Measurements from ENCODE around the gene GIMD1. TPM values are rescaled to one million over a fixed set of nuclear protein-coding genes. Genes with fewer than 3 reads are reported as not detected.

GIMD1 gene
- total RNA-seq, 4 donors from 2014 or later = not detected

DNA sequence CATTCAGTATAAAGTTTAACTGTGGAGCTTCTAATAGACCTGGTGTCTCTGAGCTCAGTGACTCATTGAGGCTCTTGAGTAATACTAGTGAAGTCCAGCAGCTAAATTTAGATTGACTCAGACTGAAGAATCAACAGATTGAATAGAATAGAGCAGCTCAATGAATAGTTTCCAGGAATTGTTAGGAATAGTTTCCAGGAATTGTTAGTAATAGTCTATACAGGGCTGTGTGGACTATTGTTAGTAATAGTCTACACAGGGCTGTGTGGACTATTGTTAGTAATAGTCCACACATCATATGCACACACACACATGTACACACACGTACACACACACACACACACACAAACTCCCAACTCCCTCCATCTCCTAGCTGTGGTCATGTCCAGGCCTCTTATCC lies 3.0 kb downstream of the GIMD1 start:
- H3K36me3 ChIP-seq = no peaks in the 10 kb centered on the region
- WGBS, 2 donors = 43 to 46% methylated on average over 1 of the region's 1 CpG
- H3K4me3 ChIP-seq = no peak overlapping the region
- no peak overlapping the region for H3K27ac ChIP-seq
- no peak for DNase-seq
- H3K4me1 ChIP-seq = peaks cover 0 to 7% (median 0%) of the 10 kb centered on the region in 3 donors
- peaks cover 0 to 19% (median 0%) of the 10 kb centered on the region in 4 donors for H3K27me3 ChIP-seq
- TF ChIP-seq, protein P1, sequence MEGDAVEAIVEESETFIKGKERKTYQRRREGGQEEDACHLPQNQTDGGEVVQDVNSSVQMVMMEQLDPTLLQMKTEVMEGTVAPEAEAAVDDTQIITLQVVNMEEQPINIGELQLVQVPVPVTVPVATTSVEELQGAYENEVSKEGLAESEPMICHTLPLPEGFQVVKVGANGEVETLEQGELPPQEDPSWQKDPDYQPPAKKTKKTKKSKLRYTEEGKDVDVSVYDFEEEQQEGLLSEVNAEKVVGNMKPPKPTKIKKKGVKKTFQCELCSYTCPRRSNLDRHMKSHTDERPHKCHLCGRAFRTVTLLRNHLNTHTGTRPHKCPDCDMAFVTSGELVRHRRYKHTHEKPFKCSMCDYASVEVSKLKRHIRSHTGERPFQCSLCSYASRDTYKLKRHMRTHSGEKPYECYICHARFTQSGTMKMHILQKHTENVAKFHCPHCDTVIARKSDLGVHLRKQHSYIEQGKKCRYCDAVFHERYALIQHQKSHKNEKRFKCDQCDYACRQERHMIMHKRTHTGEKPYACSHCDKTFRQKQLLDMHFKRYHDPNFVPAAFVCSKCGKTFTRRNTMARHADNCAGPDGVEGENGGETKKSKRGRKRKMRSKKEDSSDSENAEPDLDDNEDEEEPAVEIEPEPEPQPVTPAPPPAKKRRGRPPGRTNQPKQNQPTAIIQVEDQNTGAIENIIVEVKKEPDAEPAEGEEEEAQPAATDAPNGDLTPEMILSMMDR (IDR thresholded peaks at IDR 0.05) = no peak
- no peak for TF ChIP-seq POLR2A (IDR thresholded peaks at IDR 0.05)
- no peaks in the 10 kb centered on the region for H3K9me3 ChIP-seq
- intact Hi-C loops (cut with DNase I) = no loop called here

DNA sequence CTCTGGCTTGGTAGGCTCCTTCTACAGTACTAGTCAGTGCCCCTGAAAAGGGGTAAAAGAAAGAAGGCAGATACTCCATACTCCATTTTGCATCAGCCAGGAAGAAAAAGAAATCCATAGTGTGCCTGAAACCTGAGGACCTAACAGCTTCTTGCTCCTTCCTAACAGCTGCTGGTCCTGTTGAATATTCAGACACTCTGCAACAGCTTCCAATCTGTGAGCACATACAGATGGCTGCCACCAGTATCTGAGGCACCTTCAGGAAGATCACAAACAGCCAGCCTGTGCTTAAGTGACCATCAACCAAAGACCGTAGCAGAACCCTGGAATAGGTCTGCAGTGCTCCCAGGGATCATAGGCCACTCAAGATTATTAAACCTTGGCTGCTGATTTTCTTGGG lies 4.3 kb downstream of the GIMD1 start:
- TF ChIP-seq, protein P1 (IDR thresholded peaks at IDR 0.05) = no peak
- no peak for TF ChIP-seq POLR2A (IDR thresholded peaks at IDR 0.05)
- 100% methylated on average over 1 of the region's 1 CpG for whole genome bisulfite sequencing, 2 donors

DNA sequence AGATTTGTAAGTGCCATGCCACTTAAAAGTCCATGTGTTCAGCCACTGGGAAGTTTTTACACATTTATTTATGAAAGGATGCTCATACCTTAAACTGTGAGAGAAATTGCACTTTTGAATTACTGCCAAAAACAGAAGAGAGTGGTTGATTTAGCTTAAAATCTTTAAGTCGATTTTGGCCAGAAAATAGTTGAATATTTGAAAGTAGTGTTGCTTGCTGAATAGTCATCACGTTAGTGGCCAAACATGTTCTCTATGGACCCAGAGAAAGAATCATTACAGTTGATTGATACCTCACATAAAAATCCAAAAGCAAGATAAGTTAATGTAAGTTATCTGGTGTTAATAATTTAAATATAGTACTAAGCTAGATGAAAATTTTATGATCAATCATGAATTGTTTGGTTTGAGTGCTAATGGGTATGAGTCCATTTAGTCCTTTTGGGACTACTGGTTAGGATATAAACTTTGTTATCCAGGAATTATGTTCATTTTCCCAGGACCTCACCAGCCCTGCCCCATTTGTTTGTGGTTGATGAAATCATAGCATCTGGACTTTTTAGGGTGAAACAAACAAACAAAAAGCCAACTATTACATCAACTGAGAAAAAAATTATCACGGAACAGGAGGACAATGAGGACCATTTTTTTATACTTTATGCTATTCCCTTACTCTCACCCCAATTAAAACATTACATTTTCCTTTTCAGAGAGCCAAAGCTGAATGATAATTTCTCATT lies 6.3 kb downstream of the GIMD1 start:
- DNase-seq = no peak
- H3K27ac ChIP-seq = no peak overlapping the region
- 70% methylated on average over 3 of the region's 3 CpGs for WGBS, 2 donors
- no peaks in the 10 kb centered on the region for H3K36me3 ChIP-seq
- peaks cover 0 to 7% (median 0%) of the 10 kb centered on the region in 3 donors for H3K4me1 ChIP-seq
- H3K9me3 ChIP-seq = no peaks in the 10 kb centered on the region
- H3K4me3 ChIP-seq = no peak overlapping the region
- intact Hi-C loops (cut with DNase I) = no loop called here
- H3K27me3 ChIP-seq = peaks cover 0 to 7% (median 0%) of the 10 kb centered on the region in 4 donors
- TF ChIP-seq, protein P1 (IDR thresholded peaks at IDR 0.05) = no peak
- TF ChIP-seq POLR2A (IDR thresholded peaks at IDR 0.05) = no peak

More for the DNA sequence above, 4.3 kb downstream of the GIMD1 start:
- no peak for DNase-seq
- no peak overlapping the region for H3K27ac ChIP-seq
- H3K27me3 ChIP-seq = peaks cover 0 to 14% (median 0%) of the 10 kb centered on the region in 4 donors
- H3K4me3 ChIP-seq = no peak overlapping the region
- intact Hi-C loops (cut with DNase I) = no loop called here
- H3K4me1 ChIP-seq = peaks cover 0 to 7% (median 0%) of the 10 kb centered on the region in 3 donors
- no peaks in the 10 kb centered on the region for H3K9me3 ChIP-seq
- H3K36me3 ChIP-seq = no peaks in the 10 kb centered on the region

DNA sequence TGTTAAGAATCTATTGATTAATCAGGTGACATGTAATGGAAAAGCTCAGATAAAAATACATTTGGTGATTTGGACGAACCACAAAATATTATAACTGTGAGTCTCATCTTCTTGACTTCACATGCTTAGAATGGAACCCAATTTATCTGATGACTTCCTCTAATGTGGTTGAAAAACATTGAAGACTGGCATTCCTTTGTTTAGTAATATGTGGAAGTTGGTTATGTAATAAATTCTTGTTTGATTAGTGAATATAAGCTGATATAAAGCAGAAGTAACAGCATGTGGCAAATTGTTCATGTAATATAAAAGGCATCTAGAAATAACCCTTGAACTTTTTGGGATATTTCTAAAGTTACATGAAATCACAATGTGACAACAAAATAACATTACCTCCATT lies 9.7 kb downstream of the GIMD1 start:
- DNase-seq = no peak
- WGBS, 2 donors = 64 to 73% methylated on average over 1 of the region's 1 CpG
- Histone ChIP-seq H3K4me1 (no peaks in the 10 kb centered on the region), H3K27ac (no peak overlapping the region), H3K9me3 (no peaks in the 10 kb centered on the region), H3K4me3 (no peak overlapping the region), H3K27me3 (no peaks in the 10 kb centered on the region), H3K36me3 (no peaks in the 10 kb centered on the region)
- no peak for TF ChIP-seq POLR2A (IDR thresholded peaks at IDR 0.05)
- TF ChIP-seq, protein P1 (IDR thresholded peaks at IDR 0.05) = no peak
- intact Hi-C loops (cut with DNase I) = no loop called here

DNA sequence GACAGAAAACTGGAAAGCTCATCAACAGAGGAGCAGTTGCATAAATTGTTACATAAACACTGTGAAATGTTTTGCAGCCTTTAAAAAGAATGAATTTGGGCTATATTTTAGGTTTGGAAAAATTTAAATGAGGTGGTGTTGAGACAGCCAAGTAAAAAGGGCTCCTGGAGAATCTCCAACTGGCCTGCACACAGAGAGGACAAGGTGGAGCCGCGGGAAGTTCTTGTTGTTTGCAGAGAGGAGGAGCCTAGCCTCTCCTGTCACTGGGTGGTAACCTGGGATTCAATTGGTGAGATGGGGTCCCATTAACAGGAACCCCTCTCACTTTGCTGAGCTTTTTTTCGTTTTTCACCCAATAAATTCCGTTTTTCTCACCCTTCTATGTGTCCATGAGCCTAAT lies 13.4 kb downstream of the GIMD1 start:
- TF ChIP-seq, protein P1 (IDR thresholded peaks at IDR 0.05) = no peak
- no peak for TF ChIP-seq POLR2A (IDR thresholded peaks at IDR 0.05)
- Histone ChIP-seq H3K4me3 (no peak overlapping the region), H3K27me3 (no peaks in the 10 kb centered on the region), H3K9me3 (no peaks in the 10 kb centered on the region), H3K36me3 (peaks cover 0 to 32% (median 0%) of the 10 kb centered on the region in 3 donors), H3K27ac (no peak overlapping the region), H3K4me1 (no peaks in the 10 kb centered on the region)
- intact Hi-C loops (cut with DNase I) = no loop called here
- 54 to 58% methylated on average over 4 of the region's 4 CpGs for WGBS, 2 donors
- no peak for DNase-seq
